H1 (cell line): ENCODE measurements around the gene GTF2A1L. TPM values are rescaled to one million over a fixed set of nuclear protein-coding genes. Genes with fewer than 3 reads are reported as not detected.
"Not testable (repeated sequence)": the region's sequence is repeated elsewhere in the genome, so short reads cannot be mapped to it uniquely, and the experiment has no call there.

Experiments
- CTCF ChIA-PET: fragments of 300-600 bp; sonication (Branson Sonifier 250); formaldehyde crosslinking; loops from one replicate; lab custom pipeline; 2021; ENCODE audit not compliant: partially characterized antibody; lab: Charles Lee
- POLR2A ChIA-PET: fragments of 300-600 bp; sonication (Branson Sonifier 250); formaldehyde crosslinking; loops from one replicate; lab custom pipeline; 2021; ENCODE audit warnings: inconsistent platforms; ENCODE audit not compliant: partially characterized antibody; lab: Charles Lee
- DNase-seq, 2 experiments: peaks; one replicate each; pipeline versions ENCODE4 v3.0.0 to v3.0.0-alpha.2; 2010 to 2022; ENCODE audit warnings: low spot score in 2 of 2, low read depth in 1 of 2, mixed read lengths in 1 of 2
- FAIRE-seq: peaks from 2 replicates; lab custom pipeline; 2011; peaks lifted over from hg19 to GRCh38; lab: Jason Lieb, UNC
- H2AFZ ChIP-seq: 2 replicates; pipeline ENCODE4 v1.8.1; 2012; ENCODE audit warnings: low read length, inconsistent platforms
- H2AK5ac ChIP-seq: 2 replicates; pipeline ENCODE4 v1.6.1; 2013; ENCODE audit warnings: low read depth, low read length
- H2BK120ac ChIP-seq: replicated peaks from 2 replicates; pipeline ENCODE3; 2013; ENCODE audit warnings: low read depth, low read length, inconsistent platforms
- H2BK12ac ChIP-seq: 2 replicates; pipeline ENCODE4 v1.6.1; 2013; ENCODE audit warnings: low read depth, low read length
- H2BK15ac ChIP-seq: 2 replicates; pipeline ENCODE4 v1.6.1; 2013; ENCODE audit warnings: low read length
- H2BK20ac ChIP-seq: 2 replicates; pipeline ENCODE4 v1.6.1; 2013; ENCODE audit warnings: low read length
- H2BK5ac ChIP-seq: 2 replicates; pipeline ENCODE4 v1.6.1; 2013; ENCODE audit warnings: low read depth, low read length
- H3K14ac ChIP-seq: 2 replicates; pipeline ENCODE4 v1.6.1; 2013; ENCODE audit warnings: inconsistent platforms; ENCODE audit not compliant: insufficient read length
- H3K18ac ChIP-seq: 2 replicates; pipeline ENCODE4 v1.6.1; 2013; ENCODE audit warnings: low read length; ENCODE audit errors: extremely low read depth
- H3K23ac ChIP-seq: 2 replicates; pipeline ENCODE4 v1.6.1; 2013; ENCODE audit warnings: inconsistent platforms; ENCODE audit not compliant: insufficient read length
- H3K23me2 ChIP-seq: 2 replicates; pipeline ENCODE4 v1.6.1; 2013; ENCODE audit warnings: low read depth, low read length
- H3K27ac ChIP-seq: 2 replicates; pipeline ENCODE4 v1.6.1; 2011; ENCODE audit warnings: low read depth, low read length, inconsistent platforms
- H3K27me3 ChIP-seq, 4 experiments: replicated peaks in 1 of 4; 1 replicate in 1 of 4; 2 replicates in 3 of 4; pipeline versions ENCODE4 v1.6.1 to v1.8.1; 2011 to 2013; ENCODE audit warnings: low read length in 3 of 4, mild to moderate bottlenecking in 3 of 4, inconsistent platforms in 2 of 4, mixed read lengths in 2 of 4, moderate library complexity in 1 of 4; ENCODE audit not compliant: control insufficient read depth in 3 of 4, insufficient read depth in 3 of 4; ENCODE audit errors: extremely low read depth in 1 of 4
- H3K36me3 ChIP-seq, 4 experiments: 2 replicates each; pipeline versions ENCODE4 v1.6.1 to v1.8.1; 2011 to 2013; ENCODE audit warnings: mild to moderate bottlenecking in 4 of 4, low read length in 3 of 4, moderate library complexity in 2 of 4, control low read depth in 1 of 4, inconsistent platforms in 1 of 4; ENCODE audit not compliant: insufficient read depth in 4 of 4, control insufficient read depth in 2 of 4
- H3K4ac ChIP-seq: replicated peaks from 2 replicates; pipeline ENCODE3; 2013; ENCODE audit warnings: low read length, low read depth, mixed read lengths, inconsistent platforms; ENCODE audit not compliant: insufficient read length
- H3K4me1 ChIP-seq, 4 experiments: replicated peaks in 1 of 4; 1 replicate in 1 of 4; 2 replicates in 3 of 4; pipeline versions ENCODE4 v1.6.1 to v1.8.1; 2011 to 2013; ENCODE audit warnings: low read length in 3 of 4, inconsistent platforms in 2 of 4, mixed read lengths in 1 of 4; ENCODE audit not compliant: insufficient read depth in 4 of 4, control insufficient read depth in 3 of 4
- H3K4me2 ChIP-seq, 2 experiments: 2 replicates each; pipeline versions ENCODE4 v1.6.1 to v1.8.1; 2011 to 2013; ENCODE audit warnings: low read depth in 2 of 2, low read length in 2 of 2, control low read depth in 1 of 2, inconsistent platforms in 1 of 2, mild to moderate bottlenecking in 1 of 2; ENCODE audit not compliant: insufficient read depth in 1 of 2
- H3K4me3 ChIP-seq, 4 experiments: fragments of 200-600, 300-600 bp in 1 of 4; sonication (generic), shearing (Covaris generic), sonication (Bioruptor Twin) in 1 of 4; 2 replicates each; pipeline versions ENCODE4 v1.5.1 to v1.8.1; 2011 to 2016; ENCODE audit warnings: low read length in 4 of 4, low read depth in 3 of 4, control low read depth in 2 of 4, inconsistent platforms in 2 of 4, mild to moderate bottlenecking in 2 of 4, mixed read lengths in 1 of 4, moderate library complexity in 1 of 4; ENCODE audit not compliant: insufficient read depth in 2 of 4; ENCODE audit errors: extremely low read depth in 1 of 4
- H3K56ac ChIP-seq: replicated peaks from 2 replicates; pipeline ENCODE3; 2013; ENCODE audit warnings: low read depth, mild to moderate bottlenecking, mixed read lengths, low read length, inconsistent platforms; ENCODE audit not compliant: insufficient read length
- H3K79me1 ChIP-seq: 2 replicates; pipeline ENCODE4 v1.6.1; 2013; ENCODE audit warnings: low read depth, low read length, control low read depth
- H3K79me2 ChIP-seq, 2 experiments: 2 replicates each; pipeline versions ENCODE4 v1.6.1 to v1.8.1; 2012 to 2013; ENCODE audit warnings: low read length in 2 of 2, mild to moderate bottlenecking in 2 of 2, inconsistent platforms in 1 of 2; ENCODE audit not compliant: insufficient read depth in 2 of 2, control insufficient read depth in 1 of 2
- H3K9ac ChIP-seq, 4 experiments: replicated peaks in 1 of 4; 1 replicate in 1 of 4; 2 replicates in 3 of 4; pipeline versions ENCODE4 v1.6.1 to v1.8.1; 2011 to 2013; ENCODE audit warnings: low read depth in 3 of 4, low read length in 3 of 4, control low read depth in 2 of 4, mild to moderate bottlenecking in 2 of 4, moderate library complexity in 2 of 4, inconsistent platforms in 1 of 4; ENCODE audit errors: extremely low read depth in 1 of 4
- H3K9me3 ChIP-seq, 2 experiments: 2 replicates each; pipeline versions ENCODE4 v1.6.1 to v1.8.1; 2012 to 2013; ENCODE audit warnings: mild to moderate bottlenecking in 2 of 2, moderate library complexity in 2 of 2, control low read depth in 1 of 2, inconsistent platforms in 1 of 2, low read depth in 1 of 2, low read length in 1 of 2, mixed read lengths in 1 of 2; ENCODE audit not compliant: insufficient read depth in 2 of 2
- H4K20me1 ChIP-seq, 2 experiments: replicated peaks in 1 of 2; 2 replicates each; pipeline versions ENCODE3 to v1.8.1; 2011 to 2013; ENCODE audit warnings: inconsistent platforms in 2 of 2, low read length in 2 of 2, mild to moderate bottlenecking in 1 of 2; ENCODE audit not compliant: insufficient read depth in 2 of 2, control insufficient read depth in 1 of 2
- H4K5ac ChIP-seq: 2 replicates; pipeline ENCODE4 v1.6.1; 2013; ENCODE audit warnings: low read length, low read depth, mixed read lengths, inconsistent platforms; ENCODE audit not compliant: insufficient read length
- H4K8ac ChIP-seq: 2 replicates; pipeline ENCODE4 v1.8.0; 2013; ENCODE audit warnings: mild to moderate bottlenecking, moderate library complexity, low read length, inconsistent platforms; ENCODE audit not compliant: insufficient read depth; ENCODE audit errors: extremely low read depth
- H4K91ac ChIP-seq: replicated peaks from 2 replicates; pipeline ENCODE3; 2013; ENCODE audit warnings: low read length, mixed read lengths, inconsistent platforms; ENCODE audit not compliant: insufficient read length
- WGBS, 2 experiments: shearing (Covaris generic) in 1 of 2; methylation state at CpG; one replicate each; pipeline versions ENCODE4 v1.1.6 to v1.1.7; 2013 to 2015; ENCODE audit warnings: low lambda C conversion rate in 2 of 2, mixed read lengths in 2 of 2, inconsistent platforms in 1 of 2, low coverage in 1 of 2, missing lambda C conversion rate in 1 of 2; ENCODE audit not compliant: insufficient replicate concordance in 2 of 2, insufficient coverage in 1 of 2, insufficient read length in 1 of 2; ENCODE audit errors: extremely low coverage in 1 of 2, missing lambda C conversion rate in 1 of 2; 5-methylcytosine and 5-hydroxymethylcytosine counted together
- polyA plus RNA-seq, 7 experiments: library from polyadenylated mRNA; depleted of rRNA in 3 of 7; stranded (reverse) in 5 of 7; unstranded in 2 of 7; fragments of >200 nt in 5 of 7; fragments of 200-250 nt in 2 of 7; gene quantifications; 1 replicate in 5 of 7; 2 replicates in 1 of 7; 4 replicates in 1 of 7; pipeline versions ENCODE4 v1.2.1 to v1.2.3, GENCODE V29; 2011 to 2013; ENCODE audit warnings: missing spikeins in 2 of 7, mixed read lengths in 2 of 7
- total RNA-seq: library from RNA; stranded (reverse); fragmentation: NEBNext Ultra II Directional; extraction: Animal tissue kit (Norgen Biotek cat#: 25700); gene quantifications from 2 replicates; pipeline ENCODE4 v1.2.1, GENCODE V29; 2021

Gene GTF2A1L
- total and polyA plus RNA-seq, 2 of the 8 experiments (the other 6 are each of a cell fraction or from before 2014, with no cell fraction given) = 0.18 TPM; not detected in 1

DNA sequence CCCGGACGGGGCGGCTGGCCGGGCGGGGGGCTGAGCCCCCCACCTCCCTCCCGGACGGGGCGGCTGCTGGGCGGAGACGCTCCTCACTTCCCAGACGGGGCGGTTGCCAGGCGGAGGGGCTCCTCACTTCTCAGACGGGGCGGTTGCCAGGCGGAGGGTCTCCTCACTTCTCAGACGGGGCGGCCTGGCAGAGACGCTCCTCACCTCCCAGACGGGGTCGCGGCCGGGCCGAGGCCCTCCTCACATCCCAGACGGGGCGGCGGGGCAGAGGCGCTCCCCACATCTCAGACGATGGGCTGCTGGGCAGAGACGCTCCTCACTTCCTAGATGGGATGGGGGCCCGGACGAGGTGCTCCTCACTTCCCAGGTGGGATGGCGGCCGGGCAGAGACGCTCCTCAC is 3.1 kb upstream of the GTF2A1L start:
- not testable (repeated sequence) for H3K56ac ChIP-seq, H3K23me2 ChIP-seq

More for the DNA sequence above, 3.1 kb upstream of the GTF2A1L start:
- H3K14ac ChIP-seq, H2BK12ac ChIP-seq, H2BK15ac ChIP-seq, H3K9ac ChIP-seq, H3K4me2 ChIP-seq, H3K4me1 ChIP-seq, H3K36me3 ChIP-seq, H3K4ac ChIP-seq, H4K5ac ChIP-seq, H3K27ac ChIP-seq, DNase-seq, H4K20me1 ChIP-seq, H3K4me3 ChIP-seq, H3K27me3 ChIP-seq, H3K79me1 ChIP-seq, H2AFZ ChIP-seq, H3K79me2 ChIP-seq, H2BK20ac ChIP-seq, H2BK120ac ChIP-seq, H4K91ac ChIP-seq, H3K18ac ChIP-seq, FAIRE-seq, H4K8ac ChIP-seq, H2BK5ac ChIP-seq, H3K23ac ChIP-seq, H2AK5ac ChIP-seq, POLR2A ChIA-PET: not testable (repeated sequence)
- CTCF ChIA-PET = interaction anchor here (0.6 to 0.7 kb wide), 2 partner anchors 12 to 24 kb away, joined by 5 to 6 read pairs; no protein-coding TSS in a partner anchor
- H3K9me3 ChIP-seq = peaks cover 0 to 11% of the 10 kb centered on the region in 2 experiments; a peak in 2 of 4 replicates
- no CpG with 5 or more reads among the region's 35 CpGs for WGBS, 2 experiments
